Liver (tissue), 3 donors: ENCODE data around the gene RPS5.

ENCODE experiments used
- CTCF ChIP-seq: fragments of 150-350 bp; IDR thresholded peaks from 2 replicates; pipeline ENCODE4 v1.5.1; 2017; ENCODE audit warnings: improper control_type of control experiment, low read depth, low read length; ENCODE audit not compliant: missing input control
- EGR1 ChIP-seq, 2 donors: IDR thresholded peaks; 2 replicates each; pipeline ENCODE4 v1.6.1; 2016 to 2018; ENCODE audit warnings: antibody characterized with exemption in 2 of 2, low read depth in 2 of 2
- FOXA1 ChIP-seq: IDR thresholded peaks from 2 replicates; pipeline ENCODE4 v1.6.1; 2016; ENCODE audit warnings: antibody characterized with exemption
- HNF4G ChIP-seq: IDR thresholded peaks from 2 replicates; pipeline ENCODE4 v1.6.1; 2016; ENCODE audit warnings: antibody characterized with exemption
- JUND ChIP-seq, 2 donors: IDR thresholded peaks; 2 replicates each; pipeline ENCODE4 v1.6.1; 2016; ENCODE audit warnings: antibody characterized with exemption in 2 of 2
- MAX ChIP-seq: IDR thresholded peaks from 2 replicates; pipeline ENCODE4 v1.6.1; 2016; ENCODE audit warnings: antibody characterized with exemption
- NR2F2 ChIP-seq: IDR thresholded peaks from 2 replicates; pipeline ENCODE4 v1.6.1; 2016; ENCODE audit warnings: antibody characterized with exemption
- RAD21 ChIP-seq, 2 donors: IDR thresholded peaks; 2 replicates each; pipeline ENCODE4 v1.6.1; 2016; ENCODE audit warnings: antibody characterized with exemption in 2 of 2, mild to moderate bottlenecking in 2 of 2
- SP1 ChIP-seq: IDR thresholded peaks from 2 replicates; pipeline ENCODE4 v1.6.1; 2018; ENCODE audit warnings: antibody characterized with exemption, mild to moderate bottlenecking
- TAF1 ChIP-seq: conservative IDR thresholded peaks from 2 replicates; pipeline ENCODE4 v1.6.1; 2016; ENCODE audit warnings: antibody characterized with exemption, mild to moderate bottlenecking
- YY1 ChIP-seq: IDR thresholded peaks from 2 replicates; pipeline ENCODE4 v1.6.1; 2016; ENCODE audit warnings: antibody characterized with exemption, mild to moderate bottlenecking
- ZBTB33 ChIP-seq: IDR thresholded peaks from 2 replicates; pipeline ENCODE4 v1.6.1; 2016; ENCODE audit warnings: antibody characterized with exemption
- TF ChIP-seq, protein P1 (sequence below): IDR thresholded peaks from 2 replicates; pipeline ENCODE4 v1.6.1; 2016; ENCODE audit warnings: antibody characterized with exemption, mild to moderate bottlenecking
- donor health status: healthy.
- donor health status: healthy.

GRCh38 chr19:58372311-58373133 is 14.5 kb upstream of the RPS5 start:
- TF ChIP-seq CTCF, result peak; percentile 40
- no peak for TF ChIP-seq JUND (IDR thresholded peaks at IDR 0.05)
- TF ChIP-seq YY1, result no peak
- no peak for TF ChIP-seq EGR1 (IDR thresholded peaks at IDR 0.05; ENCODE audit: low read depth in 2 of 2)
- TF ChIP-seq HNF4G, result no peak
- no peak for TF ChIP-seq ZBTB33
- peak; percentile 65 to 77 for TF ChIP-seq RAD21 (IDR thresholded peaks at IDR 0.05)
- TF ChIP-seq, protein P1, sequence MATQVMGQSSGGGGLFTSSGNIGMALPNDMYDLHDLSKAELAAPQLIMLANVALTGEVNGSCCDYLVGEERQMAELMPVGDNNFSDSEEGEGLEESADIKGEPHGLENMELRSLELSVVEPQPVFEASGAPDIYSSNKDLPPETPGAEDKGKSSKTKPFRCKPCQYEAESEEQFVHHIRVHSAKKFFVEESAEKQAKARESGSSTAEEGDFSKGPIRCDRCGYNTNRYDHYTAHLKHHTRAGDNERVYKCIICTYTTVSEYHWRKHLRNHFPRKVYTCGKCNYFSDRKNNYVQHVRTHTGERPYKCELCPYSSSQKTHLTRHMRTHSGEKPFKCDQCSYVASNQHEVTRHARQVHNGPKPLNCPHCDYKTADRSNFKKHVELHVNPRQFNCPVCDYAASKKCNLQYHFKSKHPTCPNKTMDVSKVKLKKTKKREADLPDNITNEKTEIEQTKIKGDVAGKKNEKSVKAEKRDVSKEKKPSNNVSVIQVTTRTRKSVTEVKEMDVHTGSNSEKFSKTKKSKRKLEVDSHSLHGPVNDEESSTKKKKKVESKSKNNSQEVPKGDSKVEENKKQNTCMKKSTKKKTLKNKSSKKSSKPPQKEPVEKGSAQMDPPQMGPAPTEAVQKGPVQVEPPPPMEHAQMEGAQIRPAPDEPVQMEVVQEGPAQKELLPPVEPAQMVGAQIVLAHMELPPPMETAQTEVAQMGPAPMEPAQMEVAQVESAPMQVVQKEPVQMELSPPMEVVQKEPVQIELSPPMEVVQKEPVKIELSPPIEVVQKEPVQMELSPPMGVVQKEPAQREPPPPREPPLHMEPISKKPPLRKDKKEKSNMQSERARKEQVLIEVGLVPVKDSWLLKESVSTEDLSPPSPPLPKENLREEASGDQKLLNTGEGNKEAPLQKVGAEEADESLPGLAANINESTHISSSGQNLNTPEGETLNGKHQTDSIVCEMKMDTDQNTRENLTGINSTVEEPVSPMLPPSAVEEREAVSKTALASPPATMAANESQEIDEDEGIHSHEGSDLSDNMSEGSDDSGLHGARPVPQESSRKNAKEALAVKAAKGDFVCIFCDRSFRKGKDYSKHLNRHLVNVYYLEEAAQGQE, result no peak
- TF ChIP-seq MAX, result no peak
- peak; percentile 9 for TF ChIP-seq SP1
- TF ChIP-seq TAF1, result no peak
- TF ChIP-seq NR2F2, result no peak
- no peak for TF ChIP-seq FOXA1
